Left cardiac atrium (tissue), 4 donors: ENCODE data around the gene TRAF5. TPM values are rescaled to one million over a fixed set of nuclear protein-coding genes. Genes with fewer than 3 reads are reported as not detected.
A peak's percentile ranks its signal among the peaks of the same experiment; 100 is the strongest.

Source experiments
- ATAC-seq, 2 donors: fragments of 200-7000 bp; cut with Tn5 transposase; one replicate each; pipeline ENCODE4 v1.9.1; 2020; ENCODE audit warnings: mild to moderate bottlenecking in 2 of 2, moderate library complexity in 2 of 2
- DNase-seq: peaks from one replicate; pipeline ENCODE4 v3.0.0-alpha.2; 2020
- intact Hi-C, 2 donors: fragments of 100-400 bp; cut with DNase I; formaldehyde crosslinking; loops; one replicate each; pipeline versions ENCODE4 v1.14.1 to v1.15.1; 2022 to 2023
- total RNA-seq, 2 donors: library from RNA; stranded (reverse); fragmentation: NEBNext Ultra II Directional; extraction: Animal tissue kit (Norgen Biotek cat#: 25700); gene quantifications; one replicate each; pipeline ENCODE4 v1.2.1, GENCODE V29; 2021
- donor health status: DM: no; HTN: yes; CAD: no.
- donor health status: DM: no; HTN: yes; CAD: no; lungs with severe emphysema.
- donor health status: DM: yes; HTN: yes; CAD: no.
- donor health status: Dilated cardiomyopathy.

Gene TRAF5
- total RNA-seq, 2 donors from 2014 or later: 5.2 to 5.3 TPM

DNA sequence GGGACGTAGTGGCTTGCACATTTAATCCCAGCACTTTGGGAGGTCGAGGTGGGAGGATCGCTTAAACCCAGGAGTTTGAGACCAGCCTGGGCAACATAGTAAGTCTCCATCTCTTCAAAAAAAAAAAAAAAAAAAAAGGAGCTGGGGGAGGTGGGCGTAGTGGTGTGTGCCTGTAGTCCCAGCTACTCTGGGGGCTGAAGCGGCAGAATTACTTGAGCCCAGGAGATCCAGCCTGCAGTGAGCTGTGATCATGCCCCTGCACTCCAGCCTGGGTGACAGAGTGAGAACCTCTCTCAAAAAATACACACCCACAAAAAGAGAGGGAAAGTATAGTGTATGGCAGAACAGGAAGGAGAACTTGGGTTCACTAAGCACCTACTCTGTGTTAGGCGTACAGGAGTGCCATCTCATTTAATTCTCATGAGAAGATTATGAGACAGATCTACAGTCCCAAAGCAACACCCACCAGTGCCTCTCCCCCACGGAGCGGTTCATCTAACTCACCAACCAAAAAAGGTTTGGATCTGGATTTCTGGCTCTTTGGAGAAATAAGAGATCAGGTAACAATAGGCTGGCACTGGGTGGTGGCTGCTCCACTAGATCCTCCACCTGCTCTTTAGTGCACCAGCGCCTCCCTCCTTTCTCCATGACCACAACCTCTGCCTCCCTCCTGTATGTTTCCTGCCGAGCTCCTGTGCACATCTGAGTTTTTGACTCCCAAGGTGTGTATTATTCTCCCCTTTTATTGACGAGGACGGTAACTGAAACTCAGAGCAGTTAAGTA is 1.4 kb upstream of the TRAF5 start:
- ATAC-seq (no peak), DNase-seq (no peak)
- intact Hi-C loops: loop anchor here in 1 of 2 donors (10.0 kb wide), 1 partner anchor 150 kb away; no protein-coding TSS in a partner anchor

DNA sequence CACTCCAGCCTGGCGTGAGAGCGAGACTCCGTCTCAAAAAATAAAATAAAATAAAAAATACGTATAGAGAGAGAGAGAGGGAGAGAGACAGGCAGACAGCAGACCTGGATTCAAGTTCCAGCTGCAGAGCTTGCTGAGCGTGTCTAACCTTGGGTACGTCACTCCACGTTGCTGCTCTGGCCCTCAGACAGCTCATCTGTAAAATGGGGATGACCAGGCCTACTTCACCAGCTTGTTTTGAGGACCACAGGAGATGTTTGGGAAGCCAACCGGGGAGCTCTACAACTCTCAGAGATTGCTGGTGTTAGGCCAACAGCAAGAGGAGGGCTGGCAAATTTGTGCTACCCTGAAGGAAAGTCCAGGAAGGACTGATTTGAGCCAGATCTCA is 499 bp upstream of the TRAF5 start:
- DNase-seq: no peak
- no peak for ATAC-seq
- intact Hi-C loops: loop anchor here in 1 of 2 donors (10.0 kb wide), 1 partner anchor 149 kb away; no protein-coding TSS in a partner anchor

DNA sequence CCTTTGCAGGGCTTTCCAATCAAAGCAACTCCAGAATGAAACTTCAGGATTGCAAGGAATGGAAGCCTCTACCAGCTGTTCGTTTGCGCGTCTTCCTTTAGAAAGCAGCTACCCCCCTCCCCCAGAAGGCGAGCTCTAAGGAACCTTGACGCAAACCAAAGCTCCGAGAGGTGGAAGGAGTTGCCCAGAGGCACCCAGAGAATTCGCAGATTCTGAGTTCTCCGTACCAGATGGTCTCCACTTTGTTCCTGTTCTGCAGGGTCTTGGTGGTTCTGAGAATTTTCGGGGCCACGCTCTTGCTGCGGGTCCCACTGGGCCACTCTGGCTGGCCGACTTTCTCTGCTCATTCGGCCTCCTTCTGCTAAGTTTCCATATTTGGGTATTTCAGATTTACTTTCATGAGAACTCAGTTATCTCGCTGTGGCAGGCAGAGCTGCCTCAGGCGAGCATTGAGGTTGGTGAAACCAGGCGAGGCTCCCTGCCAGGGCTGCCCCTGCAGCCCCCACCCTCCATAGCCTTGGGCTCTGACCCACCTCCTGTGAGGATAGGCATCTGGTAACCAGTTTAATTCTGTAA is 801 bp downstream of the TRAF5 start:
- DNase-seq: no peak
- intact Hi-C loops: loop anchor here in 1 of 2 donors (10.0 kb wide), 1 partner anchor 147 kb away; no protein-coding TSS in a partner anchor
- ATAC-seq: peak; percentile 47 to 52

DNA sequence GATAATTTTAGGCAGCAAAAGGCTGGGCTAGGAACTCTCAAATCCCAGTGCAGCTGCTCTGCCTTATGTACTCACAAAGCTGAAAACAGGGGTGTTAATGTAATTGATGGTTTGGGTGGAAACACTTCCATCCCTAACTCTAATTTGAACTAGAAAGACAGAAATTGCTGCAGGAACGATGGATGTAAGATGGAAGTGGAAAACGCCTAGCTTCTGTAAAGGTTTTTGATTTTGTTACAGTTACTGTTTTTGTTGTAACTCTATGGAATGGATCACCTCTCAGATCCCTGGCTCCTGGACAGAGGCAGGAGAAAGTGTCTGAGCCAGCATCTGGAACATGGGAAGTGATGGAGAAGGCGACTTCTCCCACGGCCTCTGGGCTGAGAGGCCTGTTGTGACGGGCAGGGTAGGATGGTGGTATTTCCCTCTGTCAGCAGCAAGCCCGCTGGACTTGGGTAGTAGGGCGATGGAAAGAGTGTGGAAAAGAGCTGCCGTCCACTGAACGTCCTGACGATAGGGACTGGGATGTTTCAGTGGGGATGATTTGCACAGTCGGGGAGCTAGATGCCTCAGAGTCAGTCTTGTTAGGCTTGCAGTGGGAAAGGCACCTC is 1.6 kb downstream of the TRAF5 start:
- DNase-seq (no peak), ATAC-seq (no peak)
- intact Hi-C loops: loop anchor here in 1 of 2 donors (10.0 kb wide), 1 partner anchor 147 kb away; no protein-coding TSS in a partner anchor

DNA sequence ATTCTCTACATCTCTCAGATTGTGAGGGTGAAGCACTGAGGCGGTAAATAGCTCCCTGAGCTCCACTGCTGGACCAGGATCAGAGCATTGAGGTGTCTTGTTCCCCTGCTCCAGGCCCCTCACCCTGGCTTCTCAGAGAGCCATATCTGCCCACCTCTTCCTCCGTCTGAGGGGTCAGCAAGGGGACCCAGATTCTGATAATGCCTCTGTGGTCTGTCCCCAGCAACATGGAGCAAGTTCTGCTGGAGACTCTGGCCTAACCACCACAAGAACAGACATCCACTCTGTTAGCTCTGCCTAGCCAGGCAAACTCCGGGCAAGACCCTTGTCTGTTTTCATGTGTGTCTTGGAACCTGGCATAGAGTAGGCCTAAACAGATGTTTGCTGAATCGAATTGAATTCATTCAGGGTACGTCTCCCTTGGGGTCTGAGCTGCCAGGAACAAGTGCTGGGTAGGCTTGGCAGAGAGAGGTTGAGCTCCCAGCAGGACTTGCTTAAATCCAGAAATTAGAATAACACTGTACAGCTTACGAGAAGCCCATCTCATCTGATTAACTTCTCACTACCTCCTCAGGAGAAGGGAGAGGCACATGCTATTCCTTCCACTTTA is 2.3 kb downstream of the TRAF5 start:
- intact Hi-C loops: loop anchor here in 1 of 2 donors (10.0 kb wide), 1 partner anchor 146 kb away; no protein-coding TSS in a partner anchor
- DNase-seq (no peak), ATAC-seq (no peak)

DNA sequence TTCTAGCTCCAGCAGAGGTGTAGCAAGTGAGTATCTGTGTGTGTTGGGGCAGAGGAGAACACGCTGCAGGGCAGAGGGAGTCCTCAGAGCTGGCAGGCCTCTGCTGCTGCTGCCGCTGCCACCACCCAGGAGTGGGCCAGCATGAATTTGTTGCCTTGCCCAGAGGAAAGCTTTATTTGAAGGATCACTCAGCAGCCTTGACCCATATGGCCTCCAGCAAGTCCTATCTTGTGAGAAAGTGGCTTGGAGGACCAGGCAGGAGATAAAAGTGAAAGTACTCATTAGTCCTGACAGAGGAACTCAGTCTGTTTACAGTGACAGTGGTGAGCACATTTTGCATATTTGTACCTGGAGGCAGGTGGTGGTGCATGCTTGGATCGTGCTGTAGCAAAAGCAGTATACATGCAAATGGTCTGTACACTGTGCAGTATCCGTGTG is 3.1 kb downstream of the TRAF5 start:
- intact Hi-C loops: loop anchor here in 1 of 2 donors (10.0 kb wide), 1 partner anchor 145 kb away; no protein-coding TSS in a partner anchor
- DNase-seq: no peak
- no peak for ATAC-seq

DNA sequence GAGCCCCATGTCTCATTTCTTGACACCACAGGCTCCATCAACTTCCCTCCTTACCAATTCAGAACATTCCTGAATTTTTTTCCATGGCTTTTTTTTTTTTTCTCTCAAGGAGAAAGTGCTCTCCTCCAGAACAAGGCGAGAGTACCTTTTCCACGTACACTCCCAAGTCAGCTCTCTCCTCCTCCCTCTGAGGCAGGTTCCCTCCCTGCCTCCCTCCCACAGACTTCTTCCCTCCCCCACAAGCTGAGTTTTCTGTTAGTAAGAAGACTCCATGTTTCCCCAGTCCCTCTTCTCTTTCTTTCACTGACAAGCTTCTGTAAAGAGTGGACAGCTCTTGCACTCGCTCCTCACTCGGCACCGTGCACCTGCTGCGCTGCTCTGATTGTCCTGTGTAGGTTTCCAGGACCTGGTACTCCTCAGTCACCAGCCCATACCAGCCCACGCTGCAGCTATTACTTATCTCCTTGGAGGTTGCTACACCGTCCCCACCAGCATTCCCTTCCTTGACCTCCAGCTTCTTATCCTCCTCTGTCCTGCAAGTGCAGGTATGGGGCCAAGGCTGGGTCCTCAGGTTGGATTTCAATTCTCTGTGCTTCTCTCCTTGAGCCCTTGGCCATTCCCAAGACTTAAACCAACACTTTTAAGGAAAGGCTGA is 3.8 kb downstream of the TRAF5 start:
- DNase-seq (no peak), ATAC-seq (no peak)
- intact Hi-C loops: no loop called here

DNA sequence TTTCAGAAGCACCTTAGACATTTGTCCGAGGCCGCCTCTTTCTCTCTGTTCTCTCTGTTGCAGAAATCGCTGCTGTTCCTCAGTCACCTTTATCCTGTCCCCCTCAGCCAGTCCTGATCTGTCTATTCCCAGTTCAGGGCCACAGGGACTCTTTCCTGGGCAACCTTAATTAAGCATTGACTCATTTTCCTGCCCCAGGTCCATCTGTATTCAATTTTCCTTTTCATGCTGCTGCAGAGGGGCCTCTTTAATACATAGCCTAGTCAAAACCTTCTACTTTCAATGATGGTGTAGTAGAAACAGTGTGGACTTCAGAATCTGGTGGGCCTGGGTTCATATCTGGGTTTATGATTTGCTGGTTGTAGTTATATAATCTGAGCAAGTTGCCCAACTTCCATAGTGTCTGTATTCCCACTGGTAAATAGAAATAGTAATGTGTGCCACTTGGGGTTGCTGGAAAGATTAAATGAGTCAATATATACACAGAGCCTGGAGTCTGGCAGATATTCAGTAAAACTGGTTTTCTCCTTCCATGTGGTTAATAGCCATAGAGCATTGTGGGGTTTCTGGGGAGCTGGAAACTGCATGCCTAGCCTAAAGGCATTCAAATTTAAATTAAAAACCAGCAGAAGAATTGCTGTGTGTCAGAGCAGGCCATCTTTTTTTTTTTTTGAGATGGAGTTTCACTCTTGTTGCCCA is 4.5 kb downstream of the TRAF5 start:
- ATAC-seq: no peak
- intact Hi-C loops: no loop called here
- no peak for DNase-seq

DNA sequence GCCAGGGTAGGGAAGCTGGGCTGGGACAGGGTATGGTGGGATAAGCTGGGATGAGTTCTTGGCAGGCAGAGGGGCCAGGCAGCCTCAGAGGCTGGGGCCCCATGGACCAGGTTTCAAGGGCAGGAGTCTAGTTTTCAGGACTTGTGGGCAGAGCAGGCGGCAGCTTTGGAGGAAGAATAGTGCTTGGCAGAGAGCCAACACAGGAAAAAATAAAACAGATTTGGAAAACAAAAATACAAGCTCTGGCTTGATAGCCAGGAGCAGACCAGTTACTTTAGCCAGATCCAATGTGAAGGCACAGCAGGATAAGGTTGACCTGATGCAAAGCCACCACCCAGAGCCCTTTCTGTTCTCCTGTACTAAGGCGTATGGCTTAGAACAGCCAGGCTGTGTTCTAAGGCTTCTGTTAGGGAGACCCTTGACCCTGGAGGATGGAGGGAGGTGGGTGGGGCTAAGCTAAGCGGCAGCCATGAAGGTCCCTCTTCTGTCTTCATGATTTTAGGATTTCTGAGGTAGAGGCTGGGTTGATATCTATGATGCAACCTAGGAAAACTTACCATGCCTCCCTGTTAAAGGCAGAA is 5.5 kb downstream of the TRAF5 start:
- DNase-seq: no peak
- intact Hi-C loops: no loop called here
- ATAC-seq: no peak

DNA sequence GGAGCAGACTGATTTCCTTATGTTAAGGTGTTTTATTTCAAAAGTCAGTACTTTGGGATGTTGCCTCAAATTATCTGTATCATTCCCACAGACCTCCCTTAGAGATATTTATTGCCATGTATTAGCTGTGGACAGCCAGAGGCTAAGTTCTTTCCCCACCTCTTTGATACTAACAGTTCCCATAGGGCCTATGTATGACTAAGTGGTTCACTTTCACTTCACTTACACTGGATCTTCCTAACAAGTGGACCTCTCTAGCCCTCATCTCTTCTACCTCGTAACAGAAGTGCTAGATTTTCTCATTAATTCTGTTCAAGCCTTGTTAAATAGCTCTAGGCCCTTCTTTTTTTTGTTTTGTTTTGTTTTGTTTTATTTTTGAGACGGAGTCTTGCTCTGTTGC is 6.2 kb downstream of the TRAF5 start:
- intact Hi-C loops: no loop called here
- peak in 1 of 2 donors; percentile 13 for ATAC-seq
- no peak for DNase-seq

DNA sequence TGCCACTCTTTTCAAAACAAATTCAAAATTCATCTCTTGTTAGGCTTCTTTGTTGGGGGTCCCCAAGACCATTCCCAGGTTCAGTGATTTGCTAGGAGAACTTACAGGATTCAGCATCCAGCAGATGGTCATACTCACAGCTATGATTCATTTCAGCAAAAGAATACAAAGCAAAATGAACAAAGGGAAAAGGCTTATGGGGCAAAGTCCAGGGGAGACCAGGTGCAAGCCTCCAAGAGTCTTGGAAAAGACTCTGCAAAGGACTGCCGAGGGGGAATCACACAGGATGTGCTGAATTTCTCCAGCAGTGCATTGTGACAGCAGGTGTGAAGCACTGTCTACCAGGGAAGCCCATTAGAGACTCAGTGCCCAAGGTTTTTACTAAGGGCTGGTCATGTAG is 7.3 kb downstream of the TRAF5 start:
- ATAC-seq: no peak
- intact Hi-C loops: no loop called here
- DNase-seq: no peak

DNA sequence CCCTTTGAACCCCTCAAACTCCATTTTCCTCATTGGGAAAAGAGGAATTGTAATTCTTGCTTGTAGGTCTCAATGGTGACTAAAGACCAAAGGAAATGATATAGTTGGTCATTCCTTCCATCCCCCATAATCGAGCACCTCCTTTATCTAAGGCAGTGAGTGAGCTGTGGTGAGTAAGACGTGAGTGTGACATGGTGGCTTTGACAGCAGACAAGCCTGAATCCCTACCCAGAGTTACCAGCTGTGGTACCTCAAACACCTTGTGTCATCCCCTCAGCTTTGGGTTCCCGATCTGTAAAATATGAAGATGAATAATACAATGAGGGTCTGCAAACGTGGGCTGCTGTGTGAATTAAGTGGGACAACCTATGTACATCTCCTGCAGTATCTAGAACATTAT is 8.4 kb downstream of the TRAF5 start:
- peak in 1 of 2 donors; percentile 20 for ATAC-seq
- DNase-seq: no peak
- intact Hi-C loops: no loop called here

DNA sequence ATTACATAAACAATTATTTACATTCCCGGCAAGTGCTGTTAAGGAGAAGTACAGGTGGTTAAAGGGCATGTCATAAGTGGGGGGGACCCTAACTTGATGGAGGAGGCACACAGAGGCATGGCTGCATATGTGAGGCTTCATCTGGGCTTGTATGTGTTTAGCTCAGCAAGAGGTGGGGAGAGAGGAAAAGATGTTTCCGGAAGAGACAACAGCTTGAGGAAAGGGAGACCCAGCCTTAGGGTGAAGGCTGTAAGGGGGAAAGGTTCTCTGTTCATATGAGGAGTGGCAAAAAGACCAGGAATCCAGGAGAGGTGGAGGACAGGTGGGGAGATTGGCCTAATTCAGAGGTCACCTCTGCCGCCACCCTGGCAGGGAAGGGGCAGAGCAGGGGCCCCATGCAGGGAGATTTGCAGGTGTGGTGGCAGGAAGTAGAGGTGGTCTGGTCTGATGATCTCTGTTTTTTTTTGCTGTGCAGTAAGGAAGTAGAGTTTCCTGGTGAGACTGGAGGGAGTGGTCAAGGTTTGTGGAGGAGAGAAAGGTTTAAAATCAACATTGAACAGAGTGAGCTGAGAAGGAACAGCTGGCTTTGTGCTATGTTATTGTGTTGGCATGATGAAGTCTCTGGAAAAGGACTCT is 9.0 kb downstream of the TRAF5 start:
- ATAC-seq (no peak), DNase-seq (no peak)
- intact Hi-C loops: no loop called here

DNA sequence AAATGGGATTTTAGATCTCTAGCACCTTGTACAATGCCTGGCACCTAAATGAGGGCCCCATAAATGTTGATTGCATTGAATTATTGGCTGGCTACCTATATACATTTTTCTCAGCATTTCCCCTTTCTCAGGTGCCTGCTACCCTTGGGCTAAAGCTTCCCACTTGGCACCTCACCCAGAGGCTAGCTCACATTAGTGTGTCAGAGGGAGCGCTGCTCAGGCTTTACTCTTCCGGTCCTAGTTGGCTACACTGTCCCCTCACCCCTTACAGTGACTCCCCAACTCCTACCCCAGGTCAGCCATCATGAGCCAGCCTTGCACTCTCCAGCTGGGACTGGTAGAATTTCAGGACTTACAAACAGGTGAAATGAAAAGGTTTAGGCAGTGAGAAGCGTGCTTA is 9.5 kb downstream of the TRAF5 start:
- intact Hi-C loops: no loop called here
- ATAC-seq: no peak

DNA sequence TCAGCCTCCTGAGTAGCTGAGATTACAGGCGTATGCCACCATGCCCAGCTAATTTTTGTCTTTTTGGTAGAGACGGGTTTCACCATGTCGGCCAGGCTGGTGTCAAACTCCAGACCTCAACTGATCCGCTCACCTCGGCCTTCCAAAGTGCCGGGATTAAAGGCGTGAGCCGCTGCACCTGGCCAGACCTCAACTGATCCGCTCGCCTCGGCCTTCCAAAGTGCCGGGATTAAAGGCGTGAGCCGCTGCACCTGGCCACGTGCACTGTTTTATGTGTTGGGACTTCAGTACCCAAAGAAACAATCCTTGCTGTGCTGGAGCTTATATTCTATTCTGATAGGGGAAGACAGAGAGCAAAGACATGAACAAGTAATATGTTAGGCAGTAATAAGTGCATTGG is 10.1 kb downstream of the TRAF5 start:
- DNase-seq (no peak), ATAC-seq (no peak)
- intact Hi-C loops: no loop called here

More for the DNA sequence above, 9.5 kb downstream of the TRAF5 start:
- no peak for DNase-seq

DNA sequence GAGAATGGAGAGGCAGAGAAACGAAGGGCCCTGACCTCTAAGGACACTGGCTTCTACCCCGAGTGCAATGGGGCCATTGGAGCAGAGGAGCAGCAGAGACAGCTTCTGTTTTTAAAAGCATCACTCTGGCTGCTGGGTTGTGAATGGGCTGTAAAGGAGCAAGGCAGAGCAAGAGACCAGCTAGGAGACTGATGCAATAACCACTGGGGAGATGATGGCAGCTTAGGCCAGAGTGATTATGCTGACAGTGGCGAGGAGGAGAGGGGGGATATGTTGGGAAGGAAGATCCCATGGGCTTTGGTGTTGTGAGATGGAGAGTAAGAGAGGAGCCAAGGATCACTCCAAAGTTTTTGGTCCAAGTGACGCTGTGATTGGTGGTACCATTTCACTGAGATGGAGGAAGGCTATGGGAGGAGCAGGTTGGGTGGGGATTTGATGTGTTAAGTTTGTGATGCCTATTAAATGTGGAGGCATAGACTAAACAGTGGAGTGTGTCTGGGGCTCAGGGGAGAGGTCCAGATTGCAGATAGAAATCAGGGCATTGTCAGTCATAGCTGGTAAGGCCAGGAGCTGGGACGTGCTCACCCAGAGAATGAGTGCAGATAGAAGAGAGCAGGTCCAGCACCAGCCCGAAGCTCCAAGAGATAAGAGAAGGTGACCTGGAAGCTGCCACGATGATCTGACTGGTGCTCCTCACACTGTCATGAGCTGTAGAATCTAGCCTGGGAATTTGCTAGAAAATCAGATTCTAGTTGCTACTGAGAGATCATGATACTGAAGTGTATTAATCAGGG is 11.0 kb downstream of the TRAF5 start:
- ATAC-seq (no peak), DNase-seq (no peak)
- intact Hi-C loops: no loop called here

DNA sequence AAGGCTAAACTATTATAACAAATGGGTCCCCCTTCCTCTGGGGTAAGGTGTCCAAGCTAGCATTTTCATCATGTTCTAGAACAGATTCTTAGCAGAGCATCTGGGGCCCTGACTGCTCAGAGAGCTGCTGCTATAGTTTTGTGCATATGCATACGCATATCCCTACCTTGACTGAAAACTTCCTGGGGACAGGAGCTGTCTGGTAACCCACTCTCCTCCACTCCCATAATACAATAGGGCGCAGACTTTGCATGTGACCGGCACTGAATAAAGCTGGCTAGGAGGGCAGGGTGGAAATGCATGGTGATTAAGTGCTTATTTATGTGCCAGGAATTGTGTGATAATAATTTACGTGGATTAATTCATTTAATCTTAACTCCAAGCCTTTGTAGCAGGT is 11.6 kb downstream of the TRAF5 start:
- no peak for ATAC-seq
- intact Hi-C loops: no loop called here
- DNase-seq: no peak
